EL (cell line): Measurements from ENCODE around the gene CDK18.
"Not testable (repeated sequence)": the region's sequence is repeated elsewhere in the genome, so short reads cannot be mapped to it uniquely, and the experiment has no call there.

Source experiments
- DNase-seq: peaks from one replicate; pipeline ENCODE4 v3.0.0-alpha.2; 2016

Gene CDK18

GRCh38 chr1:205481629-205482151, 22.8 kb upstream of the CDK18 start:
- DNase-seq, result no peak

- not testable (repeated sequence) for DNase-seq
Measured at GRCh38 chr1:205482587-205482986, 21.9 kb upstream of the CDK18 start.

- no peak for DNase-seq
Measured at GRCh38 chr1:205483372-205483771, 21.1 kb upstream of the CDK18 start.

GRCh38 chr1:205484985-205485967, 19.2 kb upstream of the CDK18 start:
- peak; percentile 66 for DNase-seq

GRCh38 chr1:205486258-205486657, 18.2 kb upstream of the CDK18 start:
- no peak for DNase-seq

GRCh38 chr1:205488074-205488723, 16.3 kb upstream of the CDK18 start:
- peak; percentile 62 for DNase-seq

GRCh38 chr1:205491794-205492193, 12.7 kb upstream of the CDK18 start:
- DNase-seq, result no peak

GRCh38 chr1:205492201-205492667, 12.2 kb upstream of the CDK18 start:
- no peak for DNase-seq

- DNase-seq, result no peak
Measured at GRCh38 chr1:205492774-205493173, 11.7 kb upstream of the CDK18 start.

GRCh38 chr1:205493241-205494085, 11.0 kb upstream of the CDK18 start:
- peak; percentile 81 for DNase-seq

- DNase-seq, result no peak
Measured at GRCh38 chr1:205494115-205494514, 10.4 kb upstream of the CDK18 start.

- DNase-seq, result no peak
Measured at GRCh38 chr1:205495237-205495823, 9.1 kb upstream of the CDK18 start.

GRCh38 chr1:205496661-205497060, 7.8 kb upstream of the CDK18 start:
- no peak for DNase-seq

- no peak for DNase-seq
Measured at GRCh38 chr1:205497351-205497750, 7.1 kb upstream of the CDK18 start.

- DNase-seq, result no peak
Measured at GRCh38 chr1:205499789-205500188, 4.7 kb upstream of the CDK18 start.

GRCh38 chr1:205500240-205501233, 3.9 kb upstream of the CDK18 start:
- no peak for DNase-seq

- no peak for DNase-seq
Measured at GRCh38 chr1:205502111-205502810, 2.2 kb upstream of the CDK18 start.

- no peak for DNase-seq
Measured at GRCh38 chr1:205502992-205503391, 1.5 kb upstream of the CDK18 start.

- DNase-seq, result no peak
Measured at GRCh38 chr1:205505076-205505729, 734 bp downstream of the CDK18 start.

- peak; percentile 69 for DNase-seq
Measured at GRCh38 chr1:205505791-205506190, 1.3 kb downstream of the CDK18 start.
